Vagina (tissue), 2 donors: ENCODE measurements around the gene RRP8. TPM values are rescaled to one million over a fixed set of nuclear protein-coding genes. Genes with fewer than 3 reads are reported as not detected.

Source experiments
- DNase-seq, 2 donors: peaks; one replicate each; pipeline ENCODE4 v3.0.0-alpha.2; 2017; ENCODE audit errors: extremely low spot score in 2 of 2
- H3K27ac ChIP-seq: fragments of 200-600 bp; sonication (generic); one replicate; pipeline ENCODE4 v1.5.1; 2019
- H3K27me3 ChIP-seq: fragments of 200-600 bp; sonication (generic); one replicate; pipeline ENCODE4 v1.5.1; 2019
- H3K36me3 ChIP-seq, 2 donors: fragments of 200-600 bp; sonication (generic); one replicate each; pipeline ENCODE4 v1.5.1; 2017 to 2019
- H3K4me1 ChIP-seq: fragments of 200-600 bp; sonication (generic); one replicate; pipeline ENCODE4 v1.5.1; 2019
- H3K4me3 ChIP-seq, 2 donors: fragments of 200-600 bp; sonication (generic); 1 replicate in 1 of 2; 2 replicates in 1 of 2; pipeline ENCODE4 v1.5.1; 2016 to 2019
- H3K9me3 ChIP-seq: fragments of 200-600 bp; sonication (generic); one replicate; pipeline ENCODE4 v1.5.1; 2019
- POLR2A ChIP-seq, 2 donors: fragments of 450-650 bp; IDR thresholded peaks; one replicate each; pipeline ENCODE4 v1.6.1; 2017; ENCODE audit warnings: antibody characterized with exemption in 2 of 2, mild to moderate bottlenecking in 2 of 2, moderate library complexity in 2 of 2
- POLR2AphosphoS5 ChIP-seq, 2 donors: sonication (generic); formaldehyde crosslinking; IDR thresholded peaks; one replicate each; pipeline ENCODE4 v1.9.0; 2017; ENCODE audit warnings: antibody characterized with exemption in 2 of 2, mild to moderate bottlenecking in 2 of 2, low read depth in 1 of 2; ENCODE audit not compliant: insufficient read depth in 1 of 2
- intact Hi-C: fragments of 100-400 bp; cut with DNase I; formaldehyde crosslinking; loops from one replicate; pipeline ENCODE4 v1.15.1; 2023
- total RNA-seq: library from RNA; depleted of rRNA; stranded (reverse); fragments of >200 nt; gene quantifications from one replicate; pipeline ENCODE4 v1.2.3, GENCODE V29; 2016
- TF ChIP-seq, protein P1 (sequence below), 3 experiments: fragments of 450-650 bp in 2 of 3; fragments of 200-600 bp in 1 of 3; sonication (generic) in 1 of 3; IDR thresholded peaks; one replicate each; pipeline ENCODE4 v1.5.1; 2017 to 2019; ENCODE audit warnings: antibody characterized with exemption in 3 of 3, mild to moderate bottlenecking in 2 of 3, moderate library complexity in 2 of 3

The RRP8 gene
- total RNA-seq, 1 donor from 2014 or later = 10.3 TPM

DNA sequence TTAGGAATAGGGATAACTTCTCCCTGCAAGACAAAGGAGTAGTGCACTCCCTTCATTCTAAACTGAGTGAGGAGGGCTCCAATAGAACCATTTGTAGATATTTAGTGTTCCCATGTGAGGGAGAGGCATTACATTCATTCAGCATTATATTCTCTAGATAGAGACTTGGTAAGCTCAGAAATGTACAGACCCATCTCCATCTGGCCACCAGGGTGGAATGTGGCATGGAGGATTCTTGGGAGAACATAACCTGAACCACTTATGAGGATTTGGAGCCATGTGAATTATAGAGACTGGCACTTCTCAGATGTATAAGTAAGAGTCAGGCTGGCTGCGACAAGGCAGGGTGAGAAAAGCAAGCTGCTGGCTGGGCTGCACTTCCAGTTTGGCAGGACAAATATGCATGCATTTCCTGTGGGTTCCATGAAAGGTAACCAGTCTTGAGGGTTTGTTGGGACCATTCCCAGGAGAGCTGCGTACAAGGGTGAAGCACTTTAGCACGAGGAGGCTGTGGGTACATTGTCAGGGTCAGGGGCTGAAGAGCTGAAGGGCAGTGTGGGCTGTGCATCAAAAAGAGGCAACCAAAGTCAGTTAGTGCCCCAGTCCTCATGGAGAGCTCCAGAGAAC, 9.2 kb downstream of the RRP8 start:
- H3K36me3 ChIP-seq = peaks cover 0 to 26% of the 10 kb centered on the region in 2 donors
- TF ChIP-seq, protein P1, sequence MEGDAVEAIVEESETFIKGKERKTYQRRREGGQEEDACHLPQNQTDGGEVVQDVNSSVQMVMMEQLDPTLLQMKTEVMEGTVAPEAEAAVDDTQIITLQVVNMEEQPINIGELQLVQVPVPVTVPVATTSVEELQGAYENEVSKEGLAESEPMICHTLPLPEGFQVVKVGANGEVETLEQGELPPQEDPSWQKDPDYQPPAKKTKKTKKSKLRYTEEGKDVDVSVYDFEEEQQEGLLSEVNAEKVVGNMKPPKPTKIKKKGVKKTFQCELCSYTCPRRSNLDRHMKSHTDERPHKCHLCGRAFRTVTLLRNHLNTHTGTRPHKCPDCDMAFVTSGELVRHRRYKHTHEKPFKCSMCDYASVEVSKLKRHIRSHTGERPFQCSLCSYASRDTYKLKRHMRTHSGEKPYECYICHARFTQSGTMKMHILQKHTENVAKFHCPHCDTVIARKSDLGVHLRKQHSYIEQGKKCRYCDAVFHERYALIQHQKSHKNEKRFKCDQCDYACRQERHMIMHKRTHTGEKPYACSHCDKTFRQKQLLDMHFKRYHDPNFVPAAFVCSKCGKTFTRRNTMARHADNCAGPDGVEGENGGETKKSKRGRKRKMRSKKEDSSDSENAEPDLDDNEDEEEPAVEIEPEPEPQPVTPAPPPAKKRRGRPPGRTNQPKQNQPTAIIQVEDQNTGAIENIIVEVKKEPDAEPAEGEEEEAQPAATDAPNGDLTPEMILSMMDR (IDR thresholded peaks at IDR 0.05) = no peak
- no peak for TF ChIP-seq POLR2AphosphoS5 (IDR thresholded peaks at IDR 0.05; ENCODE audit: insufficient read depth in 1 of 2, low read depth in 1 of 2)
- TF ChIP-seq POLR2A (IDR thresholded peaks at IDR 0.05) = no peak

DNA sequence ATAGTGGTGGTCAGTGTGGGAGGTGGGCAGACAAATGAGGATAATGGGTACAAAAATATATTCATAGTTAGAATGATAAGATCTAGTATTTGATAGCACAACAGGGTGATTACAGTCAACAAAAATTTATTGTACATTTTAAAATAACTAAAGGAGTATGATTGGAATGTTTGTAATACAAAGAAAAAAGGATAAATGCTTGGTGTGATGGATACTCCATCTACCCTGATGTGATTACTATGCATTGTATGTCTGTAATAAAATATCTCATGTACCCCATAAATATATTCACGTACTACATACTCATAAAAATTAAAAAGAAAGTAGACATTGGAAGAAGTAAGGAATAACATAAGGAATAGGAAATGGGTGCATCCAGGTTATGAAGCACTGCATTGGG, 15.4 kb downstream of the RRP8 start:
- intact Hi-C loops = no loop called here
- peaks cover 0 to 7% of the 10 kb centered on the region in 2 donors for H3K36me3 ChIP-seq
- no peaks in the 10 kb centered on the region for H3K4me1 ChIP-seq
- no peak for DNase-seq
- TF ChIP-seq POLR2A (IDR thresholded peaks at IDR 0.05) (no peak), POLR2AphosphoS5 (IDR thresholded peaks at IDR 0.05; ENCODE audit: insufficient read depth in 1 of 2, low read depth in 1 of 2) (no peak)
- TF ChIP-seq, protein P1 (IDR thresholded peaks at IDR 0.05) = no peak
- no peak overlapping the region for H3K27ac ChIP-seq
- H3K9me3 ChIP-seq = no peaks in the 10 kb centered on the region
- no peaks in the 10 kb centered on the region for H3K27me3 ChIP-seq
- no peak overlapping the region for H3K4me3 ChIP-seq

More for the DNA sequence above, 9.2 kb downstream of the RRP8 start:
- Histone ChIP-seq H3K9me3 (no peaks in the 10 kb centered on the region), H3K4me3 (no peak overlapping the region), H3K27ac (no peak overlapping the region), H3K4me1 (peaks cover 7% of the 10 kb centered on the region), H3K27me3 (no peaks in the 10 kb centered on the region)
- peak in 1 of 2 donors; percentile 70 for DNase-seq
- intact Hi-C loops = no loop called here

DNA sequence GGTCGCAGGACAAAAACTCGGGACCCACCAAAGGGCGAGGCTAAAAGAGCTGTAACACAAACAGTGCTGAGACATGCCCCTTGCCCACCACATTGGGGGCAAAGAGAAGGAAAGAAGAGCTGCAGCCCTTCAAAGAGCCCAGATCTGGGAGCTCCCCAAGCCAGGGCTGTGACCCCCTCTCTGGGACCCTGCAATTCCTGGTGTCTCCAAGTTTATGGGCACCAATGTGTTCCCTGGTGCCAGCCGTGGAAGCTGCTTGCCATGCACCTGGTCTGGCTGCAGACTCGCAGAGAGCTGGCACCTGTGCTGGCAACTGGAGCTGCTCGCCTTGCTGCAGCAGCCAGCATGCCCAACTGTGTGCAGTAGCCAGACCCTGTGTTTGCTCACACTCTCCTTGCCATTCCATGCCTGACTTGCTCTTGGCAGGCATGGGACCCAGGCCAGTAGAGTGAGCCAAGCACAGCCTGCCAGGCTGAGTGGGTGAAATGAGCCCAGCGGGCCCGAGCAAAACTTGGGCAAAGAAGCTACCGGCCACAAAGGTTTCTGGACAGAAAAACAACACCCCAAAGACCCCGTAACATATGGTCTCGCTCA, 16.0 kb downstream of the RRP8 start:
- no peaks in the 10 kb centered on the region for H3K4me1 ChIP-seq
- no peaks in the 10 kb centered on the region for H3K9me3 ChIP-seq
- intact Hi-C loops = no loop called here
- no peaks in the 10 kb centered on the region for H3K27me3 ChIP-seq
- no peak for DNase-seq
- H3K27ac ChIP-seq = no peak overlapping the region
- no peak overlapping the region for H3K4me3 ChIP-seq
- peaks cover 0 to 3% of the 10 kb centered on the region in 2 donors for H3K36me3 ChIP-seq
- TF ChIP-seq, protein P1 (IDR thresholded peaks at IDR 0.05) = no peak
- TF ChIP-seq POLR2A (IDR thresholded peaks at IDR 0.05) = no peak
- TF ChIP-seq POLR2AphosphoS5 (IDR thresholded peaks at IDR 0.05; ENCODE audit: insufficient read depth in 1 of 2, low read depth in 1 of 2) = no peak

DNA sequence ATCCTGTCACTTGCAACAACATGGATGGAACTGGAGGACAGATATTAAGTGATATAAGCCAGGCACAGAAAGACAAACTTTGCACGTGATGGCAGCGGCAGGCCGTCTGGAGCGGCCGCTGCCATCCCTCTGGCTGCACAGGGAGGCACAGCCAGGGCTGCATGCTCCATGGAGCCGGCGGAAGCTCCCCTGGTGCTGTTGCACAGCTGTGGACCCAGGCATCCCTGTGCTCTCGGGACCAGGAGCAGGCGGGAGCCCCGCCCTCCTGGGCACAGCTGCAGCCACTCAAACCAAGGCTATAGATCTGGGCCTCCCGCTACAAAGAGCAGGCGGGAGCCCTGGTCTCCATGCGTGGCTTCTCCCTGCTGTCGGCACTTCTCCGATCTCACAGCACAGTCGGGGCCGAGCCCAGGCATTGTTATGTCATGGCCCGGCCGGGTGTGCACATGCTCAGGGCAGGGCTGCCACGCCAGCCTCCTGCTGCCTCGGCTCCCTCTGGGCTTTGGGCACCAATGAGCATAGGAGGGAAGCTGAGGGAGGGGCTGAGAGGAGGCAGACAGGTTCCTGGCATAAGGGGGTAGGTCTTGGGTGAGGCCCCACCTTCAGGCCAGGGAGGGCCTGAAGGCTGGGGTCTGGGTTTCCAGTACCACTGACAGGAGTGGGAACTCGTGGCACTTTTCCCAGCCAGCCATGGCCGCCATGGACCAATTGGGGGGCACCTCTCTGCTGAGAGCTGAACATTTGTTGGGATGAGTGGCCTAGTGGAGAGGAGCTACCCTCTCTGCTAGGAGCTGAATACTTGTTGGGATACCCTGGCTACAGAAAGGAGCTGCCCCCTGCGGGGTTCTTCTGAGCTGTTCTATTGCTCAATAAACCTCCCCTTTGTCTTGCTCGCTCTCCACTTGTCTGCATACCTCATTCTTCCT, 16.7 kb downstream of the RRP8 start:
- H3K27ac ChIP-seq = no peak overlapping the region
- DNase-seq = no peak
- H3K9me3 ChIP-seq = no peaks in the 10 kb centered on the region
- intact Hi-C loops = no loop called here
- no peak for TF ChIP-seq POLR2AphosphoS5 (IDR thresholded peaks at IDR 0.05; ENCODE audit: insufficient read depth in 1 of 2, low read depth in 1 of 2)
- TF ChIP-seq POLR2A (IDR thresholded peaks at IDR 0.05) = no peak
- TF ChIP-seq, protein P1 (IDR thresholded peaks at IDR 0.05) = no peak
- H3K27me3 ChIP-seq = no peaks in the 10 kb centered on the region
- H3K4me3 ChIP-seq = no peak overlapping the region
- no peaks in the 10 kb centered on the region for H3K4me1 ChIP-seq
- no peaks in the 10 kb centered on the region for H3K36me3 ChIP-seq
